Heart left ventricle (tissue), 16 donors: ENCODE data around the gene ITPK1. TPM values are rescaled to one million over a fixed set of nuclear protein-coding genes. Genes with fewer than 3 reads are reported as not detected.
A peak's percentile ranks its signal among the peaks of the same experiment; 100 is the strongest.

Experiments used
- ATAC-seq, 4 donors: fragments of 200-7000 bp; cut with Tn5 transposase; one replicate each; pipeline ENCODE4 v1.9.1; 2020 to 2022; ENCODE audit warnings: moderate library complexity in 4 of 4, mild to moderate bottlenecking in 3 of 4, moderate number of reproducible peaks in 1 of 4
- DNase-seq, 5 donors: peaks; one replicate each; pipeline ENCODE4 v3.0.0-alpha.2; 2020
- H3K27ac ChIP-seq, 12 donors: fragments of 200-600 bp; sonication (generic) in 4 of 12; one replicate each; pipeline versions ENCODE4 v1.5.0 to v1.8.0; 2016 to 2022; ENCODE audit warnings: mild to moderate bottlenecking in 2 of 12
- H3K27me3 ChIP-seq, 9 donors: fragments of 200-600 bp; sonication (generic) in 2 of 9; one replicate each; pipeline versions ENCODE4 v1.5.1 to v1.8.0; 2016 to 2022; ENCODE audit warnings: mild to moderate bottlenecking in 3 of 9
- H3K36me3 ChIP-seq, 9 donors: fragments of 200-600 bp; sonication (generic) in 2 of 9; one replicate each; pipeline versions ENCODE4 v1.5.0 to v1.8.0; 2018 to 2022; ENCODE audit warnings: mild to moderate bottlenecking in 2 of 9
- H3K4me1 ChIP-seq, 12 donors: fragments of 200-600 bp; sonication (generic) in 4 of 12; one replicate each; pipeline versions ENCODE4 v1.5.0 to v1.8.0; 2016 to 2022; ENCODE audit warnings: mild to moderate bottlenecking in 3 of 12
- H3K4me3 ChIP-seq, 12 donors: fragments of 200-600 bp; sonication (generic) in 4 of 12; one replicate each; pipeline versions ENCODE4 v1.5.0 to v1.8.0; 2017 to 2022; ENCODE audit warnings: mild to moderate bottlenecking in 9 of 12, moderate library complexity in 4 of 12
- H3K9me3 ChIP-seq, 12 donors: fragments of 200-600 bp; sonication (generic) in 4 of 12; one replicate each; pipeline versions ENCODE4 v1.5.0 to v1.8.0; 2016 to 2022; ENCODE audit warnings: mild to moderate bottlenecking in 1 of 12
- POLR2A ChIP-seq, 2 donors: fragments of 450-650 bp; IDR thresholded peaks; one replicate each; pipeline ENCODE4 v1.6.1; 2017; ENCODE audit warnings: antibody characterized with exemption in 2 of 2, mild to moderate bottlenecking in 2 of 2, moderate library complexity in 2 of 2
- WGBS, 4 donors: extraction: QIAGEN DNeasy Blood & Tissue Kit in 2 of 4; methylation state at CpG; one replicate each; pipeline versions ENCODE4 v1.1.5 to v1.1.7; 2013 to 2018; 5-methylcytosine and 5-hydroxymethylcytosine counted together
- intact Hi-C, 10 donors: fragments of 100-400 bp; cut with DNase I; formaldehyde crosslinking; loops; one replicate each; pipeline versions ENCODE4 v1.11.1 to v1.14.2; 2022
- polyA plus RNA-seq, 2 donors: library from polyadenylated mRNA; stranded (reverse); fragments of 200-250 nt; gene quantifications; one replicate each; pipeline ENCODE4 v1.2.3, GENCODE V29; 2013
- total RNA-seq, 9 donors: library from RNA; depleted of rRNA in 2 of 9; stranded (reverse); fragments of >200 nt in 2 of 9; fragmentation: NEBNext Ultra II Directional in 3 of 9; extraction: Animal tissue kit (Norgen Biotek cat#: 25700) in 3 of 9; gene quantifications; one replicate each; pipeline versions ENCODE4 v1.1.0 to v1.2.4, GENCODE V29; 2016 to 2023
- TF ChIP-seq, protein P1 (sequence below), 12 donors: fragments of 200-600 bp; sonication (generic) in 4 of 12; IDR thresholded peaks; one replicate each; pipeline versions ENCODE4 v1.5.0 to v1.8.0; 2018 to 2022; ENCODE audit warnings: antibody characterized with exemption in 12 of 12, mild to moderate bottlenecking in 5 of 12
- donor health status: ischemic (EF 13 %, LVEDD 7.1; RV severe dilation, severe dysfunction).
- donor health status: healthy with polysubstance abuse.
- donor health status: DM: no; HTN: yes; CAD: no.
- donor health status: DM: no; HTN: no; CAD: no.
- donor health status: ischemic (EF 25% LVEDD 6.9; RV normal size, moderate dysfunction).
- donor health status: ischemic (EF 25% LVEDD 5.7; RV mildly dilated, moderate dysfunction).
- donor health status: healthy.
- donor health status: DM: yes; HTN: yes; CAD: no.
- donor health status: ischemic (EF 35%, LVEDD 5.7; RV mildly dilated, moderate dysfunction).
- donor health status: nonischemic (EF 11% LVEDD 7.7; RV severe dilation, severe dysfunction).
- donor health status: DM: yes; HTN: yes; CAD: no.
- donor health status: PGD.
- donor health status: ischemic (EF 29% LVEDD 5.4; RV normal size, mild dysfunction).
- donor health status: nonischemic (EF 23%, LVEDD 6.1; RV moderate dilation, normal function).

Gene ITPK1
- total and polyA plus RNA-seq, 11 donors: 44.5 to 158 (median 91.0) TPM

DNA sequence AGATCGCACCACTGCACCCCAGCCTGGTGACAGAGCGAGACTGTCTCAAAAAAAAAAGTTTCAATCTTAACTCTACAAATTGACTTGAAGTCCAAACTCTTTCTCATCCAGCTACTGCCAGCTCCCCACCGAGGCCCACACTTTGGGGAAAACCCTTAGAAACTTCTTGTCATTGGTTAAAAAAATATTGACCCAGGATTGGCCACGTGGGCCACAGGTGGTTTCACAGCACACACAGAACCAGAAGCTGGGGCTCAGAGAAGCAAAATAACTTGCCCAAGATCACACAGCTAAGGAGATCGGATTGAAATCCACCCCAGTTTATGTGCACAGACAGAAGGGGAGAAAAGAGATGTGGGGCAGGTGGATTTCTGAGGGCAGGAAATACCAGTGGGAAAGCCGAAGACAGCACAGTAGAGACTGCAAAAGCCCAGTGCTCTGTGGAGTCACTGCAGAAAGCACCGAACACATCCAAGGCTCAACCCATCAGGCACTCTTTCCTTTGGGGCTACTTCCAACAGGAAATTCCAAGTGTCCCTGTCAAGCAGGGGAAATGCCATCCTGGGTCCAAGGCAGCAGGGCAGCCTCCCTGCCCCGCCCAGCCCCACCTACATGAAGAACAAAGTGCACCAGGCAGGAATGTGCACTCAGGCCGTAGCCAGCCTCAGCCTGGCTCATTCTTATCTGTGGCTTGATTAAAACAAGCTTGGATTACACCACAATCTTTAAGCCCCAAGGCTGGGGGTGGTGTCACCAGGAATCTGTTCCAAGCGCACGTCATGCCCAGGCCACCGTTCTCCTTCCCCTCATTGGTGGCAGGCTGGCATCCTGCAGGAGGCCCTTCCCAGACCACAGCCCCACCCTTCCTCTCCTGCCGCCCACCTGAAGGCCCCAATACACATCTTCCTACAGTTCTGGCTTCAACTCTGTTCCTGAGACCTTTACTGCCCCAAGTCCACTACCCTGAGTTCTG, 72.5 kb downstream of the ITPK1 start:
- peak; percentile 72 to 84 (median 79) for ATAC-seq
- no peaks in the 10 kb centered on the region for H3K36me3 ChIP-seq
- peaks cover 8 to 94% (median 79%) of the 10 kb centered on the region in 12 donors for H3K4me1 ChIP-seq
- no peaks in the 10 kb centered on the region for H3K9me3 ChIP-seq
- no peaks in the 10 kb centered on the region for H3K27me3 ChIP-seq
- H3K4me3 ChIP-seq: no peak overlapping the region
- peak; percentile 72 to 91 (median 78) for DNase-seq
- peak overlapping the region; percentile 43 to 96 (median 81) for H3K27ac ChIP-seq
- 51 to 59% (median 55%) methylated on average over 13 of the region's 13 CpGs for WGBS, 4 donors
- TF ChIP-seq, protein P1, sequence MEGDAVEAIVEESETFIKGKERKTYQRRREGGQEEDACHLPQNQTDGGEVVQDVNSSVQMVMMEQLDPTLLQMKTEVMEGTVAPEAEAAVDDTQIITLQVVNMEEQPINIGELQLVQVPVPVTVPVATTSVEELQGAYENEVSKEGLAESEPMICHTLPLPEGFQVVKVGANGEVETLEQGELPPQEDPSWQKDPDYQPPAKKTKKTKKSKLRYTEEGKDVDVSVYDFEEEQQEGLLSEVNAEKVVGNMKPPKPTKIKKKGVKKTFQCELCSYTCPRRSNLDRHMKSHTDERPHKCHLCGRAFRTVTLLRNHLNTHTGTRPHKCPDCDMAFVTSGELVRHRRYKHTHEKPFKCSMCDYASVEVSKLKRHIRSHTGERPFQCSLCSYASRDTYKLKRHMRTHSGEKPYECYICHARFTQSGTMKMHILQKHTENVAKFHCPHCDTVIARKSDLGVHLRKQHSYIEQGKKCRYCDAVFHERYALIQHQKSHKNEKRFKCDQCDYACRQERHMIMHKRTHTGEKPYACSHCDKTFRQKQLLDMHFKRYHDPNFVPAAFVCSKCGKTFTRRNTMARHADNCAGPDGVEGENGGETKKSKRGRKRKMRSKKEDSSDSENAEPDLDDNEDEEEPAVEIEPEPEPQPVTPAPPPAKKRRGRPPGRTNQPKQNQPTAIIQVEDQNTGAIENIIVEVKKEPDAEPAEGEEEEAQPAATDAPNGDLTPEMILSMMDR (IDR thresholded peaks at IDR 0.05): no peak
- TF ChIP-seq POLR2A (IDR thresholded peaks at IDR 0.05): no peak
- intact Hi-C loops: loop anchor here in 4 of 10 donors (5.0 to 10.0 kb wide), 6 partner anchors 49 to 71 kb away; no protein-coding TSS in a partner anchor

DNA sequence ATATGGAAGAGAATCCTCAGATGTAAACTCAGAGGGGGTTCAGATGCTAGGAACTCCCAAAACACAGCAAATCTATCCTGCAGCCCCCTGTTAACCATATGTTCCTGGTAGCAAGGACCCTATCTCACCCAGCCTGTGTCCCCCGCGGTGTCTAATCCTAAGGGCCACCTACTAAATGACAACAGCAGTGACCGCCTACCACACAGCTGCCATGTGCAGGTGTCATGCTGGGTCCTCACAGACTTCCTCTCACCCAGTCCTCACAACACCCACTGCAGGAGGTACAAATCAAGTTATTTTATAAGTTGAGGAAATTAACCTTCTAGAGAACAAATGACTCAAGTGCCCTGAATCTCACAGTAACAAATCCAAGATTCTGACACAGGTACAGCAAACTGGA, 73.9 kb downstream of the ITPK1 start:
- Histone ChIP-seq H3K4me1 (peaks cover 8 to 94% (median 78%) of the 10 kb centered on the region in 12 donors), H3K36me3 (no peaks in the 10 kb centered on the region), H3K27ac (peak overlapping the region in 10 of 12 donors; percentile 4 to 96 (median 84)), H3K27me3 (no peaks in the 10 kb centered on the region), H3K9me3 (no peaks in the 10 kb centered on the region), H3K4me3 (no peak overlapping the region)
- TF ChIP-seq, protein P1 (IDR thresholded peaks at IDR 0.05): no peak
- no peak for TF ChIP-seq POLR2A (IDR thresholded peaks at IDR 0.05)
- WGBS, 4 donors: 87 to 94% (median 93%) methylated on average over 3 of the region's 3 CpGs
- no peak for DNase-seq
- intact Hi-C loops: loop anchor here in 4 of 10 donors (5.0 to 10.0 kb wide), 6 partner anchors 50 to 70 kb away; no protein-coding TSS in a partner anchor
- no peak for ATAC-seq

DNA sequence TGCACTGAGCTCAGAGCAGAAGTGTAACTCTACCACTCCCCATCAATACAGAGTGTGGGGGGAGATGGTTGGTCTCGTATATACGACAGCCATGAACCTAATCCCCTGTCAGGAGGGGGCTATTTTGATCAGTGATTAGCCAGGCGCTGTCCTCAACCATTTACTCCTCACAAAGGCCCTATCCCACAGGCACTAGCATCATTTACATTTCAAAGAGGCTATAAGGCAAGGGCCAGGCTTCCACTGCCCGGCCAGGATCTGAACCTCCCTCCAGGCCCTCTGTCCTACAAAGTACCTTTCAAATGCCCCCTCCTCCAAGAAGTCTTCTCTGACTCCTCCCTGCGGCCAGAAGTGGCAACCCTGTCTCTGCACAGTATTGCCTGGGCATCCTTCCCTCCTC, 74.7 kb downstream of the ITPK1 start:
- Histone ChIP-seq H3K4me3 (no peak overlapping the region), H3K27me3 (no peaks in the 10 kb centered on the region), H3K9me3 (no peaks in the 10 kb centered on the region), H3K36me3 (no peaks in the 10 kb centered on the region), H3K4me1 (peaks cover 8 to 93% (median 78%) of the 10 kb centered on the region in 12 donors), H3K27ac (peak overlapping the region; percentile 79 to 96 (median 88))
- DNase-seq: no peak
- intact Hi-C loops: loop anchor here in 4 of 10 donors (5.0 to 10.0 kb wide), 6 partner anchors 51 to 71 kb away; no protein-coding TSS in a partner anchor
- TF ChIP-seq, protein P1 (IDR thresholded peaks at IDR 0.05): no peak
- no peak for TF ChIP-seq POLR2A (IDR thresholded peaks at IDR 0.05)
- no peak for ATAC-seq
- 86 to 91% (median 89%) methylated on average over 5 of the region's 5 CpGs for WGBS, 4 donors

DNA sequence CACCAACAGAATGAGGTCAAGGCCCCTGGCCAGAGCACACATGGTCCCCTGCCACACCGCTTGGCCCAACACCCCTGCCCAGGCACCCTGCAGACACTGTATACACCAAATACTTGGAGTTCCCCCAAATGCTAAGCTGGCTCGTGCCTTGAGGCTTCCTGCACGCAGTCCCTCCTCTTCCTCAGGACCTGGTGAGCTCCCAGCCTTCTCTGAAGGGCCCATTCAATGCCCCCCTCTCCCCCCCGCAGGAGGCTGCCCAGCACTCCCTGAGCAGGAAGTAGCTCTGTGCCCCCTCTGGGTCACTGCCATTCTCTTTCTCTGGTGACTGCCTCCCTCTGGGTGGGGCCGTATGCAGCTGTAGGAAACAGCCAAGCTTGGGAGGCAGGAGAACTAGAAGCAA, 75.3 kb downstream of the ITPK1 start:
- DNase-seq: peak in 1 of 5 donors; percentile 59
- H3K27ac ChIP-seq: peak overlapping the region; percentile 79 to 96 (median 88)
- intact Hi-C loops: loop anchor here in 4 of 10 donors (5.0 to 10.0 kb wide), 6 partner anchors 52 to 72 kb away; no protein-coding TSS in a partner anchor
- peaks cover 8 to 94% (median 78%) of the 10 kb centered on the region in 12 donors for H3K4me1 ChIP-seq
- H3K4me3 ChIP-seq: no peak overlapping the region
- peak; percentile 7 to 52 (median 40) for ATAC-seq
- no peaks in the 10 kb centered on the region for H3K36me3 ChIP-seq
- 39 to 51% (median 45%) methylated on average over 4 to 5 of the region's 5 CpGs for WGBS, 4 donors
- no peak for TF ChIP-seq POLR2A (IDR thresholded peaks at IDR 0.05)
- TF ChIP-seq, protein P1 (IDR thresholded peaks at IDR 0.05): no peak
- H3K27me3 ChIP-seq: no peaks in the 10 kb centered on the region
- H3K9me3 ChIP-seq: no peaks in the 10 kb centered on the region
